Stimulated activated CD4-positive, alpha-beta T cell treated with anti-CD3 and anti-CD28 coated beads, TNF-alpha, amount 100 ng/mL, for 48 hours (primary cell): Measurements from ENCODE around the gene MMP23B.

Source experiments
- DNase-seq, 3 donors: peaks; one replicate each; pipeline ENCODE4 v3.0.0-alpha.2; 2020; ENCODE audit warnings: low read depth in 3 of 3

The MMP23B gene

DNA sequence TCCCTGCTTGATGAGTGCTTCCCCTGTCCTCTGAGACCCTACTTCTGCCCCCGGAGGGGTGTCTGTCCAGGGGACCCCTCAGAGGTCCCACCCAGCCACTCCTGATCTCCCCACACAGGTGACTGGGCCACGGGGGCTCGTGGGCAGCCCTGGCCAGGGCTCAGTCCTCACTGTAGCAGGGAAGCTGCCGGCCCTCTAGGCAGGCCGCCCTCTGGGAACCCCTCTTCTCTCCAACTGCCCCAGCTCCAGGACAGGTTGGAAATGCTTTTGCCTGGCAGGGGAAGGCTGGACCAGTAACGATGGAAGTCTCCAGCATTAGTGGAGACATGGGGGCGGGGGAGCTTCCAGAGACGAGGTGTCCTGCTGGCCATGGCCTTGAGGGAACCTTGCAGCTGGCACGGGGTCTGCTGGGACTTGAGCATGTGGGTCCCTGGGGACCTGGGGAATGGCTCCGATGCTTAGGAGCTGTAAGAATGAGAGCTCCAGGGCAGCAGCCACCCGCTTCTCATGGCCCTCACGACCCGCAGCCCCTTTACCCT is 28.9 kb upstream of the MMP23B start:
- DNase-seq: no peak

DNA sequence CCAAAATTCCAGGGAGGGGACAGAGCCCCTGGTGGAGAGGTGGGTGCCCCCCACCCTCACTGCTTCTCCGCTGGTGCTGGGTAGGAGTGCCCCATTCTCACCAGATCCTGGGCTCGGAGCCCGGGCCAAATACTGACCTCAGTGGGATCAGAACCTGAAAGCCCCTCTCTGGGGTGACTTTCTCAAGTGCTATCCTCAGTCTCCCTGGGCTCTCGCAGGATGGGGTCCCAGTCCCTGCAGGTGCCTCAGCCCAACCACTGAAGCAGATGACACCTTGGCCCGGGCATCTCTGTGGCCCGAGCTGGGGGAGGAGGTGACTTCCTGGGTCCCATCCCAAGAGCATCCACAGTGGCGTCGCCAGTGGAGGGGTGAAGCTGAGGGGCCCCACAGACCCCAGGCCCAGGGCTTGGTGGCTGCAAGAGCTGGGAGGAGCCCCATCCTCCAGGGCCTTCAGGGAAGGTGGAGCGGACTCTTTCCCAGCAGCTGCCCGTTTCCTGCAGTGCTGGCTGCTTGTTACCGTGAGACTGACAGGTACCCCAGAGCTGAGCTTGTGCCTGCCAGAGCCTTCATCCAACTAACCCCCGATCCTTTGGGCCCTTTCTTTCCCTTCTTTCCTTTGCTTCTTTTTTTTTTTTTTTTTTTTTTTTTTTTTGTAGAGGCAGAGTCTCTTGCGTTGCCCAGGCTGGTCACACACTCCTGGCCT is 28.2 kb upstream of the MMP23B start:
- DNase-seq: no peak

DNA sequence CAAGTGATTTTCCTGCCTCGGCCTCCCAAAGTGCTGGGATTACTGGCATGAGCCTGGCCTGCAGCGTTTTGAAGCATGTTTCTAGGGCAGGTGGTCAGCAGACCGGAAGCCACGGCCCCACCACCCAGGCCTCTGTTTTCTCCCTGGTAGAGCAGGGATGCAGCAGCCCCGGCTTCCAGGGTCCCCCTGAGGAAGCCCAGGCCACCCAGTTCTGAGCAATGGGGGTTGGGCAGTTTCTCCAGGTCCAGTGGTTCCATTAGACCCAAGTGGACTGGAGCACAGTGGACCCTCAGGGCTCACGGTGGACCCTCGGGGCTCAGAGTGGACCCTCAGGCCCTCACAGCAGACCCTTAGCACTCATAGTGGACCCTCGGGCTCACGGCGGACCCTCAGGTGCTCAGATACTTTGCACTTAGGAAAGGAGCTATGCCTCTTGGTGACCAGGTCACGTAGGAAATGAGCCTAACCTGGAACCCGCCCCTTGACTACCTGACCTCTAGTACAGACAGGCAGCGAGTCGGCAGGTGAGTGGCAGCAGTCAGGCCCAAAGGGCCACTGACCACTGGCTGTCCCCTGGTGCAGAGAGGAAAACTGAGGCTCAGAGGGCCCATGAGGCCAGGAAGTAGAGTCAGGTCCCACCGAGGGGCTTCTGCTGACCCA is 27.5 kb upstream of the MMP23B start:
- DNase-seq: no peak

DNA sequence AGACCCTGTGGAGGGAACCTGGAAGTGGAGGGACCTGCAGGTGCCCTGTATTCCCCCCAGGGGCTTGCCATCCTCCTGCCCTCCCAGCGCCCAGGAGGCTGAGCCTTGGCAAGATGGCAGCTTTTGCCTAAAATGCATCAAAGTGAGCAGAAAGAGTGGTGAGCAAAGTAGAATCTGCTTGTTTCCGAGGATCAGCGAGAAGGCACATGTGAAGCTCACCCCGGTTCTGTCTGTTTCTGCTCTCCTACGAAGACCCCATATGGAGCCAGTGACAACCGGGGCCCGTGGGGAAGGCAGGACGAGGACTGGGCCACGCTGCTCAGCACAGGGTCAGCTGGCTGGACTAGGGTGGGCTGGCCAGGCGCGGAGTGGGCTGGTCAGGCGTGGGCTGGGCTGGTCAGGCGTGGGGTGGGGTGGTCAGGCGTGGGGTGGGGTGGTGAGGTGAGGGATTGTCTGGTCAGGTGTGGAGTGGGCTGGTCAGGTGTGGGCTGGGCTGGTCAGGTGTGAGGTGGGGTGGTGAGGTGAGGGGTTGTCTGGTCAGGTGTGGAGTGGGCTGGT is 26.9 kb upstream of the MMP23B start:
- no peak for DNase-seq

DNA sequence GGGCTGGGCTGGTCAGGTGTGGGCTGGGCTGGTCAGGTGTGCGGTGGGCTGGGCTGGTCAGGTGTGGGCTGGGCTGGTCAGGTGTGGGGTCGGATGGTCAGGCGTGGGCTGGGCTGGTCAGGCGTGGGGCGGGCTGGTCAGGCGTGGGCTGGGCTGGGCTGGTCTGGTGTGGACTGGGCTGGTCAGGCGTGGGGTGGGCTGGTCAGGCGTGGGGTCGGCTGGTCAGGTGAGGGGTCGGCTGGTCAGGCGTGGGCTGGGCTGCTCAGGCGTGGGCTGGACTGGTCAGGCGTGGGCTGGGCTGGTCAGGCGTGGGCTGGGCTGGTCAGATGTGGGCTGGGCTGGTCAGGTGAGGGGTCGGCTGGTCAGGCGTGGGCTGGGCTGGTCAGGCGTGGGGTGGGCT is 26.2 kb upstream of the MMP23B start:
- DNase-seq: no peak

DNA sequence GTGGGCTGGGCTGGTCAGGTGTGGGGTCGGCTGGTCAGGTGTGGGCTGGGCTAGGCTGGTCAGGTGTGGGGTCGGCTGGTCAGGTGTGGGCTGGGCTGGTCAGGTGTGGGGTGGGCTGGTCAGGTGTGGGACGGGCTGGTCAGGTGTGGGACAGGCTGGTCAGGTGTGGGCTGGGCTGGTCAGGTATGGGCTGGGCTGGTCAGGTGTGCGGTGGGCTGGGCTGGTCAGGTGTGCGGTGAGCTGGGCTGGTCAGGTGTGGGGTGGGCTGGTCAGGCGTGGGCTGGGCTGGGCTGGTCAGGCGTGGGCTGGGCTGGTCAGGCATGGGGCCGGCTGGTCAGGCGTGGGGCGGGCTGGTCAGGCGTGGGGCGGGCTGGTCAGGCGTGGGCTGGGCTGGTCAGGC is 25.7 kb upstream of the MMP23B start:
- DNase-seq: no peak

DNA sequence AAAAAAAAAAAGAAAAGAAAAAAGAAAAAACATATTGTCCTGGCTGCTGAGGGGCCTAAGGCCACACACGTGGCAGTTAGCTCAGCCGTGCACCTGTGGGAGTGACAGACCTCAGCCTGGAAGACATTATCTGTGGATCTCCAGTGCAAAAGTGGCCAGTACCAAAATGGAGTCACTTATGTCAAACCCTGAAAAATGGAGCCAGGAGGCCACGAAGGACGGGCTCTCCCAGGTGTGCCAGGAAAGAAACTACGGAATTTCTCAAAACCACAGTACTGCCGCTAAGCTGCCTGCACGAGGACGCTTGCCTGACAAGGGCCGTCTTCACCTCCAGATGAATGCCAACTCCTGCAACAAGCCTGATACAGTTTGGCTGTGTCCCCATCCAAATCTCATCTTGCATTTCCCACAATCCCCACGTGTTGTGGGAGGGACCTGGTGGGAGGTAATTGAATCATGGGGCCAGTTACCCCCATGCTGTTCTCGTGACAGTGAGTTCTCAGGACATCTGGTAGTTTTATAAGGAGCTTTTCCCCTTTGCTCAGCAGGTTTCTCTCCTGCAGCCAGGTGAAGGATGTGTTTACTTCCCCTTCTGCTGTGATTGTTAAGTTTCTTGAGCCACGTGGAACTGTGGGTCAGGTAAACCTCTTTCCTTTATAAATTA is 22.0 kb upstream of the MMP23B start:
- DNase-seq: no peak

DNA sequence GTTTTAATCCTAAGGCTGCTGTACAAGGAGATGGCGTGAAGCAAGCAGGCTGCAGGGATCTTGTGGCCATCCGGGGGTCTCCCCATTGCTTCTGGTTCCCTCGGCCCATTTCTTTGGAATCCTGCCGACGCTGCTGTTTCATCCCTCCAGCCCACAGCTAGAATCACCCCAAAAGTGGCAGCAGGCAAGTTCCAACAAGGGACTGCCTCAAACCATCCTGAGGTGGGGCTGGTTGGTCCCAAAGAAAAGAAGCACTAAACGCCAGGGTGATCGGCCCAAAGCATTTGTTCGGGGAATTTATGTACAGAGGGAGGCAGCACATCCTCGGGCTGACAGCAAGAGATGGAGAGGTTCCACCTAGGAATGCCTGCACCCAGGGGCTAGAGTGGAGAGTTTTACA is 21.2 kb upstream of the MMP23B start:
- DNase-seq: no peak

DNA sequence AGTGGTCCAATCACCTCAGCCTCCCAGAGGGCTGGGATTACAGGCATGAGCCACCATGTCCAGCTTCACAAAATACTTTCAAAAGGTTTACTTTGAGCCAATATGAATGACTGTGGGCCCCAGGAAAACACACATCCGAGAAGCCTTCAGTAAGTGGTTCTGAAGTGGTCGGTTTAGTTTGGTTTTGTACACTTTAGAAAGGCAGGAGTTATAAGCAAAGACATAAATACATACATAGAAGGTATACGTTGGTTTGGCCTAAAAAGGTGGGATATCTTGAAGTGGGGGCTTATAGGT is 19.9 kb upstream of the MMP23B start:
- DNase-seq: no peak

DNA sequence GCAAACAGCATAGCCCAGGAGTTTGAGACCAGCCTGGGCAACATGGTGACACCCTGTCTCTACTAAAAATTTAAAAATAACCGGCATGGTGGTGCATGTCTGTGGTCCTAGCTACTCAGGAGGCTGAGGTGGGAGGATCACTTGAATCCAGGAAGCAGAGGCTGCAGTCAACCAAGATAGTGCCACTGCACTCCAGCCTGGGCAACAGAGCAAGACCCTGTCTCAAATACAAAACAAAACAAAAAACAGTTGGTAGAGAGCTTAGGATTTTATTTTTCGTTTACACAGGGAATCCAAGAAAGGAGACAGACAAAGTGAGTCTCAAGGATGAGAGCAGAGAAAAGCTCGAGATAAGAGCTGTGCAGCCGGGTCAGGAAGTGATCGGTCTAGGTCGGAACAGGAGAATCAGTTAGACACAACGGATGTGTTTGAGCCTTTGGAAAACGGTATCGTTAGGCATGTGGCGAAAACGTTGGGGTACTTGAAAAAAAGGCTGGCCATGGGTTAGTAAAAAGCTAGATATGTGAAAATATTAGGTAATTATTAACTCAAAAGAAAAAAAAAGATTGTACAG is 18.4 kb upstream of the MMP23B start:
- no peak for DNase-seq

DNA sequence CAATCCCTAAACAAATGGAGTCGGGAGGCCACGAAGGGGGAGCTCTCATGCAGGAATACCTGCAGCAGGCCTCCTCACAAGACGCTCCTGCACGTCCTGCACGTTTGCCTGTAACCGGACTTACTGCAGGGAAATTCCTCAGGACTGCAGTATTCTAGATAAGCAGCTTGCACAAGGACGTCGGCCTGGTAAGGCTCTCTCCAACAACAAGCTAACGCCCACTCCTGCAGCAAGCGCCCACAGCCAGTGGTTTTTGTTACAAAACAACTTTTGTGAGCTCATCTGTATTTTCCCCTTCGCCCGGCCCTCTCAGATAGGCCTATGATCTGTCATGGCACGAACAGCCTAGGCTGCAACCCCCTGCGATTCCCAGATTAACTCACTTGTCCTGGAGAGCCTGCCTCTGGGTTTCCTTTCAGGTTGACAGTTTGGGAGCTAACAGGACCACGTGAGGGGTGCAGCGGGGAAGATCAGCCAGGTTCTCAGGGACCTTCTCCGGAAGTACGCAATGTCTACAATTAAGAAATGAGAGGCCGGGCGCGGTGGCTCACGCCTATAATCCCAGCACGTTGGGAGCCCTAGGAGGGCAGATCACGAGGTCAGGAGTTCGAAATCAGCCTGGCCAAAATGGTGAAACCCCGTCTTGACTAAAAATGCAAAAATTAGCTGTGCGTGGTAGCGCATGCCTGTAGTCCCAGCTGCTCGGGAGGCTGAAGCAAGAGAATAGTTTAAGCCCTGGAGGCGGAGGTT is 17.6 kb upstream of the MMP23B start:
- peak; percentile 24 to 48 (median 45) for DNase-seq

DNA sequence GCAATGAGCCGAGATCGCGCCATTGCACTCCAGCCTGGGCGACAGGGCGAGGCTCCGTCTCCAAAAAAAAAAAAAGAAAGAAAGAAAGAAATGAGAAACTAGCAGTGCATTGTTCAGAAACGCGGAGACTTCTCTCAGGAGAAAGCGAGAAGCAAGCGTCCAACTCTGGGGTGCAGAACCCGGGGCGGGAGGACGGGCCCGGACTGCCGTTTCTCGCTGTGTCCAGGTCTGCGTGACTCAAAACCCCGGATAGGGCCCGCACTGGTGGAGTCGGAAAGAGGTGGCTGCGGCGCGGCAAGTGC is 17.1 kb upstream of the MMP23B start:
- no peak for DNase-seq

DNA sequence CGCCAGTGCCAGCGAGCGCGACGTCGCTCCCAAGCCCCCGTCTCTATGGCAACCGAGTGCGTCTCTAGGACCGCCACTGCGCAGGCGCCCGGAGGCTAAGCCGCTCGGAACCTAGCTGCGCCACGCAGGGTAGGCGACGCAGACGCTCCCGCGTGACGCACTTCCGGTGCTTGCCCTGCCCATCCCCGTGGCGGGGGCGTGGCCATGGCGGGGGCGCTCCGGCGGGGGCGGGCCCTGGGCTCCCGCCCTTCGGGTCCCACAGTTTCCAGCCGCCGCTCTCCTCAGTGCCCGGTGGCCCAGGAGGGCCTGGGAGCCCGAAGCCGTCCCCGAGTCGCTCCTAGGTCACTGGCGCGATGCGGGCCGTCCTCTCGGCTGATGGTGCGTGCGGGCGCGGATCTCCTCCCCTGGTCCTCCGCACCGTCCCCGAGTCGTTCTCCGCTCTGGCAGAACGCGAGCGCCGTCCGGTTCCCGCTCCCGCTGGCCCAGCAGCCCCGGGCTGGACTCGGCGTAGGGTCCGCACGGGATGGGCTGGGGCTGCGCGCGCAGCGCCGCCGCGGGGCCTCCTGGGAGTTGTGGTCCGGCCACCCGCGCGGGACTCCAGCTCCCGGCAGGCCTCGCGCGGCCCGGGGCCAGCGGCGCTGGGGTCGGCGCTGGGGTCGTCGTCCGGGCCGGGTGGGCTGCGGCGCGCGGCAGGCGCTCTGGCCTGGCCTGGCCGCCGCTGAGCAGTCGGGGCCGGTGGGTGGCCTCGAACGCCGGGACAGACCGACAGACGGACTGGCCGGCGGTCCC is 16.5 kb upstream of the MMP23B start, which contains the start of gene MIB2:
TSS of gene MIB2 (plus strand) at position 245 of the 789 bp plus-strand sequence. CDS start 7,953 bp downstream, outside the sequence.
- DNase-seq: peak; percentile 93 to 97 (median 95)

DNA sequence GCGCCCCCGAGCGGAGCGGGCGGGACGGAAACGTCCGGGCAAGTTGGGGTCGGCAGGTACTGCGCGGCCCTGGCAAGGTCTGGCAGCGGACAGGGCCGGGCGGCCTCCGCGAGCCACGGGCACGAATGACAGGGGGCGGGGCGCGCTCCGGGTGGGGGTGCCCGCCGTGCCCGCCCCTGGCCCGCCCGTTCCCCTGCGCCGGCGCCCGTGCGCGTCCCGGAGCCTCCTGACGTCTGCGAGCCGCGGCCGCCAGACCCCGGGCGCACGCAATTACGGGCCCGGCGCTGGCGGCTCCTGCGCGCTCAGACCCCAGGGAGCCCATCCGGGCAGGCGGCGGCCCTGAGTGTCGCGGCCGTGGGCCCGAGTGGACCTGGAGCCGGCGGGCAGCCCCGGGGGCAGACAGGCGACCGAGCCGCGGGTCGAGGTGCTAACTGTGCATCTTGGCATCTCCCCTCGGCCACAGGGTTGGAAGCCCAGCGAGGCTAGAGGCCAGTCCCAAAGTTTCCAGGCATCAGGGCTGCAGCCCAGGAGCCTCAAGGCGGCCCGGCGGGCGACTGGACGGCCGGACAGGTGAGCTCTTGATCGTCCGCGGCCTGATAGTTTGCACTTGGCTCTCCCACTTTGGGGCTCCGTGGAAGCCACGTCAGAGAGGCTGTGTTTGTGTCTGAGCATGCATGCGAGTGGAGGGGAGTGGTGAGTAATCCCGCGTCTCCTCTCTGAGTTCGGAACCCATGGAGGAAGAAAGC is 15.8 kb upstream of the MMP23B start:
- DNase-seq: no peak

DNA sequence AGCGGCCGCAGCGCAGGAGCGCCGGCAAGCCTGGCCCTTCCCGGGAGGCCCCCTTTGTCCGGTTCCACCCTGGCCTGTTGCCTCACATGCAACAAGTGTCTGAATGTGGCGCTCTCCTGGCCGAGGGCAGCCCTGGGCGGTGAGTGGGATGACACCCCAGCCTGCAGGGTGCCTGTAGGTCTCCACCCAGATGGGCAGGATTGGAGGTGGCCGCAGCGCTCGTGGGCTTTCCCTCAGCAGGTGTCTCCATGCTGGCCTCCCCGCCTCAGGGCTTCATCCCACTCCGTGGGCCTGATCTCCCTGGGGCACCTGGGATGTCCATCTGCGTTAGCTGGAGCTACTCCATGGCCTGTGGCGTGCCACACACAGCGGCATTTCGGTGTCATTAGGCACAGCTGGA is 15.1 kb upstream of the MMP23B start:
- DNase-seq: no peak

DNA sequence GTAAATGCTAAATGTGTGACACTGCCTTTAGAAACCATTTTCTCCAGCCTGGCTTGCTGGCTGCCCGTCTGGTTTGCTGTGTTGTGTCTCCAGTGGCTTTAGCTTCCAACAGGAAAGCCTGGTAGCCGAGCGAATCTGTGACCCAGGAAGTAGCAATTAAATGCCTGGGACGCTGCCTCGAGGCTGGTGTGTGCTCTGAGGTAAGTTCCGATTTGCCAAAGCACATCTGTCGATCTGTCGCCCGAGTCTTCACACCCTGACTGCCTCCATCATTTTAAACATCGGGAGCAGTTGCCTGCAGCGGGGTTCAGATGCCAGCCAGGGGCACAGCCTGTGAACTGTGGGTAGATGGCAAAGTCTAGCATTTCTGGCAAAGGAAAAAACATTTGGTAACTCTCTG is 14.5 kb upstream of the MMP23B start:
- no peak for DNase-seq

DNA sequence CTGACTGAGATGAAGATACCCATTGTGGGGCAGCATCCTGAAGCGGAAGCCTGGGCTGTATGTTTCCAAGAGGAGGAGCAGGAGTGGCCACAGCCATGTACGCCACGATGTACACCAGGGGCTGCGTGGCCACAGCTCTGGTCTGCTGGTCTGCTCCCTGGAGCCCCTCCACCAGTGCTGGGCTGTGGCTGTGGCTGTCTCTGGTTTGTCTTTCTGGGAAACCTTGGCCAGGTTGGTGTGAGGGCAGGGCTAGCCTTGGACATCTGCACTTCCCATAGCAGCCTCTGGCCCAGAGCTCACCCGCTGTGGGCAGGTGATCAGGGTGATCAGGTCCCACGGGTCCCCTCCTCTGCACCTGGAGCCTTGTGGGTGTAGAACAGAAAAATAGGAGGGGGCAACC is 14.0 kb upstream of the MMP23B start:
- no peak for DNase-seq

DNA sequence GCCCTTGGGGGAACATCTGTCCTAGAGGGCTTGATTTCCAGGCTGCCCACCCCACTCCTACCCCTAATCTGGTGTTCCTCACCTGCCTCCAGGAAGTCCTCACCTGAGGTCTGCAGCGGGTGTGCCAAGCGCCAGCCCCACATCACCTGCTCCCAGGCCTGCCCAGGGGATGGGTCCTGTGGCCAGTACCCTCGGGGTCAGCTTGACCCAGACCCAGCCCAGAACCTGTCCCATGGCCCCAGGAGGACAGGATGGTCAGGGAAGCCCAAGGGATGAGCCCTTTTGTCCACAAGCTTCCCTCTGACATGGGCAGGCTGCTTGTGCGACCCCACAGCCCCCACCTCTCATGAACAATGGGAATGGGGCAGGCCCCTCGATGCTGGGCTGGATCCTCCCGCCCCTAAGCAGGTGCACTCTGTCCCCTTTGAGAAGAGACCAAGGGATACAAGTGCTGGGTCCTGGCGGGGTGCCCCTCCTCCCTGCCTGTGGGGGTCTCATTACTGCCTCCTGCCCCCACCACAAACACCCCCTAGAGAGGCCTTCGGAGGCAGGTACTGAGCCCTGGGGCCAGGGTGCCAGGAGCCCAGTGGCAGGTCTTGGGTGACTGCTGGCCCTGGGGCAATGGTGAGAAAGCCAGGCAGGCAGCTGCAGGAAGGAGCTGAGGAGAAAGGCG is 13.4 kb upstream of the MMP23B start:
- DNase-seq: no peak

DNA sequence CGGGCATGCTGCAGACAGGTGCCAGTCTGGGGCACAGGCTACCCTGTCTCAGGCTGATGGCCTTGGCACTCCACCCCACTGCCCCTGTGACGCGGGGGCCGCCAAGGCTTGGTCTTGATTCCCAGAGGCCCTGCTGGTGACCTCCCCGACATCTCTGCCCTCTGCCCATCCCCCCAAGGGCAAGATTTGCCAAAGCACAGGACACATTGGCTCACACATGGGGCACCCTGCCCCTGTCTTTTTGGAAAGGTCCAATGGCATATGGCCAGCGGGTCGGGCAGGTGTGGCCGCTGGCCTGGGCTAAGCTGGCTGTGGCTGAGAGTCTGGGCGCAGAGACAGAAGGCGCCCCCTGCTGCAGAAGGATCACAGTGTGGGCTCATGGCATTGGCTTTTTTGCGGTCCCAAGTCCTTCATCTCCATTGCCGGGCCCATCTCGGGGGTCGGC is 12.0 kb upstream of the MMP23B start:
- no peak for DNase-seq
